Keratinocyte (primary cell): Measurements from ENCODE around the gene FGF12. TPM values are rescaled to one million over a fixed set of nuclear protein-coding genes. Genes with fewer than 3 reads are reported as not detected.

ENCODE experiments used
- DNase-seq: peaks from one replicate; pipeline ENCODE4 v3.0.0-alpha.2; 2011; ENCODE audit warnings: low read depth, missing footprints, low spot score
- FAIRE-seq: peaks from 2 replicates; lab custom pipeline; 2011; peaks lifted over from hg19 to GRCh38; lab: Jason Lieb, UNC
- H2AFZ ChIP-seq: 2 replicates; pipeline ENCODE4 v1.6.0; 2012; ENCODE audit warnings: low read length, control low read depth, inconsistent platforms; ENCODE audit not compliant: control insufficient read depth
- H3K27ac ChIP-seq: 2 replicates; pipeline ENCODE4 v1.5.1; 2011; ENCODE audit warnings: low read length; ENCODE audit not compliant: control insufficient read depth, insufficient read depth
- H3K27me3 ChIP-seq: 3 replicates; pipeline ENCODE4 v1.6.0; 2011; ENCODE audit warnings: low read length; ENCODE audit not compliant: control insufficient read depth, insufficient read depth; ENCODE audit errors: extremely low read depth
- H3K36me3 ChIP-seq, 2 experiments: 2 replicates in 1 of 2; 3 replicates in 1 of 2; pipeline ENCODE4 v1.5.1; 2011; ENCODE audit warnings: low read length in 2 of 2, mild to moderate bottlenecking in 1 of 2; ENCODE audit not compliant: control insufficient read depth in 2 of 2, insufficient read depth in 2 of 2; ENCODE audit errors: extremely low read depth in 1 of 2
- H3K4me1 ChIP-seq: 3 replicates; pipeline ENCODE4 v1.5.1; 2011; ENCODE audit warnings: low read length; ENCODE audit not compliant: control insufficient read depth, insufficient read depth; ENCODE audit errors: extremely low read depth
- H3K4me2 ChIP-seq: 3 replicates; pipeline ENCODE4 v1.6.0; 2011; ENCODE audit warnings: low read depth, low read length; ENCODE audit not compliant: control insufficient read depth, insufficient read depth; ENCODE audit errors: extremely low read depth
- H3K4me3 ChIP-seq, 3 experiments: fragments of 200-600 bp in 1 of 3; sonication (generic) in 1 of 3; 2 replicates in 2 of 3; 3 replicates in 1 of 3; pipeline ENCODE4 v1.5.1; 2011 to 2016; ENCODE audit warnings: low read length in 3 of 3, mild to moderate bottlenecking in 3 of 3, control low read depth in 2 of 3, inconsistent platforms in 1 of 3, low read depth in 1 of 3, mixed read lengths in 1 of 3, mixed run types in 1 of 3, moderate library complexity in 1 of 3; ENCODE audit not compliant: control insufficient read depth in 2 of 3, insufficient read depth in 2 of 3; ENCODE audit errors: extremely low read depth in 1 of 3
- H3K79me2 ChIP-seq: 2 replicates; pipeline ENCODE4 v1.6.0; 2012; ENCODE audit warnings: low read length; ENCODE audit not compliant: control insufficient read depth, insufficient read depth
- H3K9ac ChIP-seq: 3 replicates; pipeline ENCODE4 v1.6.0; 2011; ENCODE audit warnings: low read length; ENCODE audit not compliant: control insufficient read depth, insufficient read depth; ENCODE audit errors: extremely low read depth
- H3K9me1 ChIP-seq: 3 replicates; pipeline ENCODE4 v1.6.0; 2011; ENCODE audit warnings: low read length; ENCODE audit not compliant: control insufficient read depth, insufficient read depth; ENCODE audit errors: extremely low read depth
- H3K9me3 ChIP-seq: 2 replicates; pipeline ENCODE4 v1.5.1; 2012; ENCODE audit warnings: low read depth, low read length; ENCODE audit not compliant: control insufficient read depth
- H4K20me1 ChIP-seq: 3 replicates; pipeline ENCODE4 v1.6.0; 2011; ENCODE audit warnings: low read length; ENCODE audit not compliant: control insufficient read depth, insufficient read depth; ENCODE audit errors: extremely low read depth
- CTCF ChIP-seq, 3 experiments: IDR thresholded peaks in 1 of 3; conservative IDR thresholded peaks in 1 of 3; optimal IDR thresholded peaks in 1 of 3; 2 replicates in 2 of 3; 3 replicates in 1 of 3; pipeline versions ENCODE3 to v1.5.1; 2011; ENCODE audit warnings: low read length in 3 of 3, mild to moderate bottlenecking in 3 of 3, moderate library complexity in 2 of 3, control low read depth in 1 of 3, inconsistent platforms in 1 of 3; ENCODE audit not compliant: insufficient read depth in 2 of 3; ENCODE audit errors: extremely low read depth in 1 of 3
- EZH2 ChIP-seq: IDR thresholded peaks from one replicate; pipeline ENCODE4 v1.6.1; 2012; ENCODE audit warnings: inconsistent platforms, mild to moderate bottlenecking, low read length, moderate library complexity
- dilution Hi-C: fragments of 300-500 bp; cut with MboI; formaldehyde crosslinking; loops from one replicate; pipeline ENCODE4 v1.7.0; 2020; ENCODE audit warnings: low sequenced_read_pairs; ENCODE audit not compliant: extremely low pct_ligation_motif_present
- polyA plus RNA-seq, 5 experiments: library from polyadenylated mRNA; depleted of rRNA in 3 of 5; stranded (reverse) in 3 of 5; stranded (forward) in 1 of 5; unstranded in 1 of 5; fragments of >200 nt; gene quantifications; 1 replicate in 1 of 5; 2 replicates in 3 of 5; 3 replicates in 1 of 5; pipeline versions ENCODE4 v1.2.1 to v1.2.3, GENCODE V29; 2011 to 2012; ENCODE audit warnings: missing spikeins in 2 of 5, low read depth in 1 of 5, low replicate concordance in 1 of 5

Gene FGF12
- polyA plus RNA-seq, 1 donor (not counting 4 experiments of a cell fraction or from before 2014, with no cell fraction given): 4.1 TPM

GRCh38 chr3:192366916-192367315, 360.4 kb downstream of the FGF12 start:
- Histone ChIP-seq H3K27me3 (no peaks in the 10 kb centered on the region), H3K9me3 (no peaks in the 10 kb centered on the region), H3K27ac (no peak overlapping the region), H3K36me3 (no peaks in the 10 kb centered on the region), H3K79me2 (no peaks in the 10 kb centered on the region), H3K4me1 (no peaks in the 10 kb centered on the region), H3K9me1 (no peaks in the 10 kb centered on the region), H4K20me1 (no peaks in the 10 kb centered on the region), H3K9ac (no peak overlapping the region), H2AFZ (no peak overlapping the region), H3K4me3 (no peak overlapping the region), H3K4me2 (no peak overlapping the region)
- dilution Hi-C loops: no loop called here
- no peak for DNase-seq
- TF ChIP-seq CTCF (optimal IDR thresholded peaks at IDR 0.05 in 1 of 3, IDR thresholded peaks at IDR 0.05 in 1 of 3, conservative IDR thresholded peaks at IDR 0.05 in 1 of 3; ENCODE audit: extremely low read depth in 1 of 3, insufficient read depth in 2 of 3, low read length in 3 of 3): no peak
- no peak for TF ChIP-seq EZH2
- no peak for FAIRE-seq

GRCh38 chr3:192365571-192365970, 361.8 kb downstream of the FGF12 start:
- Histone ChIP-seq H3K4me1 (no peaks in the 10 kb centered on the region), H3K79me2 (no peaks in the 10 kb centered on the region), H3K4me3 (no peak overlapping the region), H3K27me3 (no peaks in the 10 kb centered on the region), H2AFZ (no peak overlapping the region), H4K20me1 (no peaks in the 10 kb centered on the region), H3K27ac (no peak overlapping the region), H3K9ac (no peak overlapping the region), H3K9me1 (no peaks in the 10 kb centered on the region), H3K36me3 (no peaks in the 10 kb centered on the region), H3K9me3 (no peaks in the 10 kb centered on the region), H3K4me2 (no peak overlapping the region)
- FAIRE-seq (no peak), DNase-seq (no peak)
- TF ChIP-seq EZH2: no peak
- dilution Hi-C loops: no loop called here

- H2AFZ ChIP-seq: no peak overlapping the region
- no peak overlapping the region for H3K27ac ChIP-seq
- no peak overlapping the region for H3K4me3 ChIP-seq
- FAIRE-seq (no peak), DNase-seq (no peak)
- H3K9ac ChIP-seq: no peak overlapping the region
- H3K79me2 ChIP-seq: no peaks in the 10 kb centered on the region
- H4K20me1 ChIP-seq: no peaks in the 10 kb centered on the region
- dilution Hi-C loops: no loop called here
- TF ChIP-seq CTCF (optimal IDR thresholded peaks at IDR 0.05 in 1 of 3, IDR thresholded peaks at IDR 0.05 in 1 of 3, conservative IDR thresholded peaks at IDR 0.05 in 1 of 3; ENCODE audit: extremely low read depth in 1 of 3, insufficient read depth in 2 of 3, low read length in 3 of 3): no peak
- TF ChIP-seq EZH2: no peak
- H3K4me2 ChIP-seq: no peak overlapping the region
- no peaks in the 10 kb centered on the region for H3K27me3 ChIP-seq
- no peaks in the 10 kb centered on the region for H3K4me1 ChIP-seq
- H3K9me3 ChIP-seq: no peaks in the 10 kb centered on the region
- no peaks in the 10 kb centered on the region for H3K36me3 ChIP-seq
- H3K9me1 ChIP-seq: no peaks in the 10 kb centered on the region
Measured at GRCh38 chr3:192364316-192364715, 363.0 kb downstream of the FGF12 start.
